EL (cell line): ENCODE data around the gene AUTS2.
"Not testable (repeated sequence)": the region's sequence is repeated elsewhere in the genome, so short reads cannot be mapped to it uniquely, and the experiment has no call there.

Experiments
- DNase-seq: peaks from one replicate; pipeline ENCODE4 v3.0.0-alpha.2; 2016

Gene AUTS2

GRCh38 chr7:69765879-69766278, 167.6 kb downstream of the AUTS2 start:
- DNase-seq = no peak

GRCh38 chr7:69768986-69769595, 170.8 kb downstream of the AUTS2 start:
- no peak for DNase-seq

GRCh38 chr7:69769826-69770225, 171.6 kb downstream of the AUTS2 start:
- no peak for DNase-seq

GRCh38 chr7:69770613-69771012, 172.3 kb downstream of the AUTS2 start:
- DNase-seq = no peak

- DNase-seq = no peak
Measured at GRCh38 chr7:69772718-69773436, 174.6 kb downstream of the AUTS2 start.

- DNase-seq = no peak
Measured at GRCh38 chr7:69773535-69774225, 175.4 kb downstream of the AUTS2 start.

- no peak for DNase-seq
Measured at GRCh38 chr7:69775231-69775771, 177.0 kb downstream of the AUTS2 start.

- DNase-seq = no peak
Measured at GRCh38 chr7:69776611-69777010, 178.3 kb downstream of the AUTS2 start.

GRCh38 chr7:69778138-69778537, 179.9 kb downstream of the AUTS2 start:
- DNase-seq = no peak

GRCh38 chr7:69780379-69780778, 182.1 kb downstream of the AUTS2 start:
- no peak for DNase-seq

- DNase-seq = no peak
Measured at GRCh38 chr7:69781412-69781846, 183.2 kb downstream of the AUTS2 start.

- DNase-seq = no peak
Measured at GRCh38 chr7:69782917-69783684, 184.8 kb downstream of the AUTS2 start.

- not testable (repeated sequence) for DNase-seq
Measured at GRCh38 chr7:69786130-69786529, 187.9 kb downstream of the AUTS2 start.

- DNase-seq = no peak
Measured at GRCh38 chr7:69786730-69787395, 188.6 kb downstream of the AUTS2 start.

GRCh38 chr7:69787736-69788431, 189.6 kb downstream of the AUTS2 start:
- no peak for DNase-seq

GRCh38 chr7:69789563-69789962, 191.3 kb downstream of the AUTS2 start:
- DNase-seq = no peak

- DNase-seq = no peak
Measured at GRCh38 chr7:69790977-69791724, 192.9 kb downstream of the AUTS2 start.

GRCh38 chr7:69791739-69792138, 193.5 kb downstream of the AUTS2 start:
- no peak for DNase-seq

- no peak for DNase-seq
Measured at GRCh38 chr7:69795932-69796331, 197.7 kb downstream of the AUTS2 start.

GRCh38 chr7:69796416-69796815, 198.1 kb downstream of the AUTS2 start:
- DNase-seq = no peak
